Measurements from ENCODE around the gene SIDT1.

SIDT1 gene

DNA sequence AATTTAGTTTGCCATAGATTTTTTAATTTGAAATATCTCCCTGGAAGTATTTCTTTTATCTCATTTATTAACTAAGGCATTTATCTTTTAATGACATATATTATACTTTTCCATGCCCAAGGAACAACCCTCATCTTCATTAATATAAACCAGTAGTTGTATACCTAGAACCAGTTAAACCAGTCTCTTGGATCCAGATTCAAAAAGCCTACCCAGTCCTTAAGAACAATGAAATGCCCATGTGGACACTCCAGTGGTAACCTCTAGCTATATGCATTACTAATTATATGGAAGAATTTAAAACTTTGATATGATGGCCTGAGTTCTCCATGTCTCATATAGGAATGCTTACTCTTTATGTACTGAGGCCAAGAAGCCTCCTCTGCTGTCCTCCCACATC, 4.8 kb downstream of the SIDT1 start:
- peaks cover 0 to 4% (median 0%) of the 10 kb centered on the region in 5 donors for H3K9me3 ChIP-seq (ENCODE audit: control insufficient read depth in 5 of 5, low read length in 5 of 5)
- H3K27me3 ChIP-seq (ENCODE audit: control insufficient read depth in 5 of 5, insufficient read depth in 4 of 5, low read length in 5 of 5): peaks cover 9 to 28% (median 16%) of the 10 kb centered on the region in 5 donors
- H3K36me3 ChIP-seq (ENCODE audit: control insufficient read depth in 5 of 5, insufficient read depth in 5 of 5, low read length in 5 of 5): no peaks in the 10 kb centered on the region
- H3K27ac ChIP-seq (ENCODE audit: low read depth, low read length): no peak overlapping the region
- no peak overlapping the region for H3K9ac ChIP-seq (ENCODE audit: low read length in 5 of 5)
- no peak overlapping the region for H3K4me3 ChIP-seq (ENCODE audit: low read depth in 1 of 5, low read length in 5 of 5)
- H3K4me1 ChIP-seq (ENCODE audit: control insufficient read depth in 5 of 5, insufficient read depth in 5 of 5, low read length in 5 of 5): peaks cover 2 to 17% (median 16%) of the 10 kb centered on the region in 5 donors

DNA sequence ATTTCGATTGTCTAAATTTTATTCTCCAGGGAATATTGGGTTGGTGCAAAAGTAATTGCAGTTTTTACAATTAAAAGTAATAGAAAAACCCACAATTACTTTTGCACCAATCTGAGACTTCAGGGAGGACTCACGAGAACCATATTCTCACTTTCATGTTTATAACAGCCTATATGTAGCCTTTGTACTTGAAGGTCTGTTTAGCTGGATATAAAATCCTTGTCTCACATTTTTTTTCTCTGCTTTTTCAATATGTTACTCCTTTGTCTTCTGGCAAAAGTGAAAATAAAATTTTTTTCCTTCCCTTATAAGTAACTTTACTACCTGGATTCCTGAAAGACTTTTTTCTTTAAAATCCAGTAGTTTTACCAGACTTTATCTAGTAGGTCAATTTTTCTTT, 9.2 kb downstream of the SIDT1 start:
- H3K4me3 ChIP-seq (ENCODE audit: low read depth in 1 of 5, low read length in 5 of 5): no peak overlapping the region
- H3K4me1 ChIP-seq (ENCODE audit: control insufficient read depth in 5 of 5, insufficient read depth in 5 of 5, low read length in 5 of 5): no peaks in the 10 kb centered on the region
- H3K9me3 ChIP-seq (ENCODE audit: control insufficient read depth in 5 of 5, low read length in 5 of 5): peaks cover 0 to 4% (median 0%) of the 10 kb centered on the region in 5 donors

DNA sequence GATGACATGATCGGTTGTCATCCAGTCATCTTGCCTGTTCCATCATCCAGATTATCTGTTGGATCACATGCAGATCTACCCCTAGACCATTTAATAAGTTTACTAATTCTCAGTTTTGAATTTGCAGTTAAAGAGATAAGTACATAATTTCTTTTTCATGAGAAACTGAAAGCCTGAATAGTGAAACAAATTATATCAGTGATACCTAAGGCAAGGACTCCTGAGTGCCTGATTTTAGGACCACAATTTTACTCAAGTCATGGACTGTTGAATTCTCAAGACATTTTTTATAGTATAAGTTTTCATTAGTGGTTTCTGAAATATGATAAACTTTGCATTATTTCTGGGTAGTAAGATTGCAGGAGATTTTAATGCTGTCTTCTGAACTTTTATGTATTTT, 13.2 kb downstream of the SIDT1 start:
- Histone ChIP-seq H3K4me3 (ENCODE audit: low read depth in 1 of 5, low read length in 5 of 5) (no peak overlapping the region), H3K27ac (ENCODE audit: low read depth, low read length) (no peak overlapping the region), H3K9me3 (ENCODE audit: control insufficient read depth in 5 of 5, low read length in 5 of 5) (peaks cover 0 to 4% (median 0%) of the 10 kb centered on the region in 5 donors), H3K27me3 (ENCODE audit: control insufficient read depth in 5 of 5, insufficient read depth in 4 of 5, low read length in 5 of 5) (no peaks in the 10 kb centered on the region), H3K4me1 (ENCODE audit: control insufficient read depth in 5 of 5, insufficient read depth in 5 of 5, low read length in 5 of 5) (no peaks in the 10 kb centered on the region), H3K9ac (ENCODE audit: low read length in 5 of 5) (no peak overlapping the region), H3K36me3 (ENCODE audit: control insufficient read depth in 5 of 5, insufficient read depth in 5 of 5, low read length in 5 of 5) (no peaks in the 10 kb centered on the region)

More for the DNA sequence above, 9.2 kb downstream of the SIDT1 start:
- H3K36me3 ChIP-seq (ENCODE audit: control insufficient read depth in 5 of 5, insufficient read depth in 5 of 5, low read length in 5 of 5): no peaks in the 10 kb centered on the region
- no peak overlapping the region for H3K27ac ChIP-seq (ENCODE audit: low read depth, low read length)
- peaks cover 0 to 6% (median 0%) of the 10 kb centered on the region in 5 donors for H3K27me3 ChIP-seq (ENCODE audit: control insufficient read depth in 5 of 5, insufficient read depth in 4 of 5, low read length in 5 of 5)
- no peak overlapping the region for H3K9ac ChIP-seq (ENCODE audit: low read length in 5 of 5)

- Histone ChIP-seq H3K27ac (ENCODE audit: low read depth, low read length) (no peak overlapping the region), H3K9me3 (ENCODE audit: control insufficient read depth in 5 of 5, low read length in 5 of 5) (peaks cover 0 to 3% (median 0%) of the 10 kb centered on the region in 5 donors), H3K27me3 (ENCODE audit: control insufficient read depth in 5 of 5, insufficient read depth in 4 of 5, low read length in 5 of 5) (no peaks in the 10 kb centered on the region), H3K4me1 (ENCODE audit: control insufficient read depth in 5 of 5, insufficient read depth in 5 of 5, low read length in 5 of 5) (no peaks in the 10 kb centered on the region), H3K4me3 (ENCODE audit: low read depth in 1 of 5, low read length in 5 of 5) (no peak overlapping the region), H3K9ac (ENCODE audit: low read length in 5 of 5) (no peak overlapping the region), H3K36me3 (ENCODE audit: control insufficient read depth in 5 of 5, insufficient read depth in 5 of 5, low read length in 5 of 5) (no peaks in the 10 kb centered on the region)
These were observed 14.1 kb downstream of the SIDT1 start for GRCh38 chr3:113546414-113546893.

DNA sequence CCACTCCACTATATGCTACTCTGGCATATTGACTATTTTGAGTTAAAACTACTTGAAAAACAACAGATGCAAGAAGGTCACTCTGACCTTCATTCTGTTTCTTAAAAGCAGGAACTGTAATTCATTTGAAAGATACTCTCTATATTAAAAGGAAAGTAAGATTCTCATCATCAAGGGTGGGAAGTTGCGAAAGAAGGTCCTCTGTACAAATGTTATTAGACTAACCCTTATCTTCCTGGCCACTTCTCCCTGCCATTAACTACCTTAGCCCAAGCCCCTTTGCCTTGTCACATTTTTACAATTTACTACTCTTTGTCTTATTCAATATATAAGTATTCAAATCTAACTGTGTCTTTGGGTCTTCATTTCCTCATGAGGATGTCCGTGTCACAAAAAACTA, 16.1 kb downstream of the SIDT1 start:
- Histone ChIP-seq H3K4me3 (ENCODE audit: low read depth in 1 of 5, low read length in 5 of 5) (no peak overlapping the region), H3K9ac (ENCODE audit: low read length in 5 of 5) (no peak overlapping the region), H3K27me3 (ENCODE audit: control insufficient read depth in 5 of 5, insufficient read depth in 4 of 5, low read length in 5 of 5) (peaks cover 0 to 5% (median 0%) of the 10 kb centered on the region in 5 donors), H3K27ac (ENCODE audit: low read depth, low read length) (no peak overlapping the region), H3K4me1 (ENCODE audit: control insufficient read depth in 5 of 5, insufficient read depth in 5 of 5, low read length in 5 of 5) (no peaks in the 10 kb centered on the region), H3K9me3 (ENCODE audit: control insufficient read depth in 5 of 5, low read length in 5 of 5) (no peaks in the 10 kb centered on the region), H3K36me3 (ENCODE audit: control insufficient read depth in 5 of 5, insufficient read depth in 5 of 5, low read length in 5 of 5) (no peaks in the 10 kb centered on the region)

DNA sequence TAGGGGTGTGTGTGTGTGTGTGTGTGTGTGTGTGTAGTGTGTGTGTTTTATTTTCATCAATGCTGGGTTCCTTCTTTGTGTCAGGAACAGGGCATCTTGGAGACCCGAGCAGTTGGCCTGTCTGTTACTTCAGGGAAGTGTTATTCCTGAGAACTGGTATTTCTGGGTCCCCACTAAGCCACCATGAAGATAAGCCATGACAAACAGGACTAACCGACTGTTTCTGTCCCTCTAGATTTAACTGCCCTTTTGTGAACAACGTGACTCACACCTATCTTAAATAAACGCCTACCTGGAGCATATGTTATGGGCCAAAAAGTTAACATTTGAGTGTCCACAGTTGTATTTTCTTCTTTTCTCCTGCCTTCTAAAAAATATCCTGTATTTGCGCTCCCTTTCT, 19.5 kb downstream of the SIDT1 start:
- Histone ChIP-seq H3K36me3 (ENCODE audit: control insufficient read depth in 5 of 5, insufficient read depth in 5 of 5, low read length in 5 of 5) (no peaks in the 10 kb centered on the region), H3K27ac (ENCODE audit: low read depth, low read length) (no peak overlapping the region), H3K9me3 (ENCODE audit: control insufficient read depth in 5 of 5, low read length in 5 of 5) (no peaks in the 10 kb centered on the region), H3K4me3 (ENCODE audit: low read depth in 1 of 5, low read length in 5 of 5) (no peak overlapping the region), H3K4me1 (ENCODE audit: control insufficient read depth in 5 of 5, insufficient read depth in 5 of 5, low read length in 5 of 5) (no peaks in the 10 kb centered on the region), H3K9ac (ENCODE audit: low read length in 5 of 5) (no peak overlapping the region), H3K27me3 (ENCODE audit: control insufficient read depth in 5 of 5, insufficient read depth in 4 of 5, low read length in 5 of 5) (peaks cover 0 to 5% (median 0%) of the 10 kb centered on the region in 5 donors)

DNA sequence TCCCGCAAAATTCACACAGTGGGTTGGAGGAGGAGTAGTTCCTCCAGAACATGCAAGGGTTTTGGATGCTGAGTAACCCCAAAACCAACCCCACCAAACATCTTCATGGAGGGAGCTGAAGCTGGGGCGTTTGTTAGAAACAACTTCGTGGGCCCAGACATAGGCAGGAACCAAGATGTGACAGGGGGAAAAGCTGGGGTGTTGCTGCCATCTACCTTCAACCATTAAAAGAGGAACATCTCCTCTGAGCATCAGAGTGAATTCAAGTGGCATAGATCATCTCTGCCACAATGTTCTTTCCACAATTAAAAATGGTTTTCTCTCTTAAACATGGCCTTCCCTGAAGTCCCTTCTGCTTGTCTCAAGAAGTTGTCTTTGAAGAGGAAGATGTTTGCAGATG, 20.5 kb downstream of the SIDT1 start:
- Histone ChIP-seq H3K9ac (ENCODE audit: low read length in 5 of 5) (no peak overlapping the region), H3K27me3 (ENCODE audit: control insufficient read depth in 5 of 5, insufficient read depth in 4 of 5, low read length in 5 of 5) (peaks cover 0 to 5% (median 0%) of the 10 kb centered on the region in 5 donors), H3K4me1 (ENCODE audit: control insufficient read depth in 5 of 5, insufficient read depth in 5 of 5, low read length in 5 of 5) (no peaks in the 10 kb centered on the region), H3K4me3 (ENCODE audit: low read depth in 1 of 5, low read length in 5 of 5) (no peak overlapping the region), H3K27ac (ENCODE audit: low read depth, low read length) (no peak overlapping the region), H3K9me3 (ENCODE audit: control insufficient read depth in 5 of 5, low read length in 5 of 5) (no peaks in the 10 kb centered on the region), H3K36me3 (ENCODE audit: control insufficient read depth in 5 of 5, insufficient read depth in 5 of 5, low read length in 5 of 5) (no peaks in the 10 kb centered on the region)

DNA sequence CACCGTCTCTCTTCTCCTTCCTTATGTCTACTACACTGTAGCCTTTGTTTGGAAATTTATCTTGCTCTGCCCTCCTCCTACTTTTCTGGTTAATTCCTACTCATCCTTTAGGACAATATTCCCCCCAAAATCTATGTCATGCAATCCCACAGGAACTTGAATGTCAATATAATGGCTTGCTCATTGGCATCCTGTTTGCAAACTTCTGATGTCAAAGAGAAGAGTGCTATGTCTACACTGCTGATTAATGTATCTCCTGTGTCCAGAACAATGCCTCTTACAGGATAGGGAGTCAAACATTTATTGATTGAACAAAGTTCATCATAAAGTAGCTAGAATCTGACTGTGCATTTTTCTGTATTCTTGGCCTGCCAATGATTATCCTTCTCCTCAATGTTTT, 22.8 kb downstream of the SIDT1 start:
- Histone ChIP-seq H3K9ac (ENCODE audit: low read length in 5 of 5) (no peak overlapping the region), H3K27me3 (ENCODE audit: control insufficient read depth in 5 of 5, insufficient read depth in 4 of 5, low read length in 5 of 5) (peaks cover 0 to 5% (median 0%) of the 10 kb centered on the region in 5 donors), H3K4me3 (ENCODE audit: low read depth in 1 of 5, low read length in 5 of 5) (no peak overlapping the region), H3K36me3 (ENCODE audit: control insufficient read depth in 5 of 5, insufficient read depth in 5 of 5, low read length in 5 of 5) (no peaks in the 10 kb centered on the region), H3K4me1 (ENCODE audit: control insufficient read depth in 5 of 5, insufficient read depth in 5 of 5, low read length in 5 of 5) (no peaks in the 10 kb centered on the region), H3K9me3 (ENCODE audit: control insufficient read depth in 5 of 5, low read length in 5 of 5) (no peaks in the 10 kb centered on the region), H3K27ac (ENCODE audit: low read depth, low read length) (no peak overlapping the region)

DNA sequence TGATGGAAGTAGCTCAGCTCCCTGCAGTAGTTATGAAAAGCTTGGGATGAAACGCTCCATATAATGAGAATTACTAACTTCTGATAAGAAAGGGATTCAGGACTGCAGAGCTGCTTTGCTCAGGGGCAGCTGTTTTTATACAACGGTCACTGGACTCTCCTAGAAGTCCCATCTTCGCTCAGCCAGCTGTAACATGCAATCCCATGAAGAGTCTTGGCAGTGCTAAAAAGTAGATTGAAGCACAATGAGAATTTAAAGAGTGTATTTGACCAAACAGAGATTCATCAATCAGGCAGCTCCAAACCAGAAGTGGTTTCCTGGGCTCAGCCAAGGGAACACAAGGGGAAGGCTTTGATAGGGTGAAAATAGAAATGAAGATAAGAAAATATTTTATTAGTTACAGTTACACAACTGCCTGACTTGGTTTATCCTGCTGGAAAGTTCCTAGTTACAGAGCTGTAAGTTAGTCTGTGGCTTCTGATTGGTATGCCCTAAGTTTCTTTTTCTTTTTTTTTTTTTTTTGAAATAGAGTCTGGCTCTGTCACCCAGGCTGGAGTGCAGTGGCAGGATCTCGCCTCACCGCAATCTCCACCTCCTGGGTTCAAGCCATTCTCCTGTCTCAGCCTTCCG, 24.1 kb downstream of the SIDT1 start:
- Histone ChIP-seq H3K27me3 (ENCODE audit: control insufficient read depth in 5 of 5, insufficient read depth in 4 of 5, low read length in 5 of 5) (peaks cover 0 to 5% (median 0%) of the 10 kb centered on the region in 5 donors), H3K27ac (ENCODE audit: low read depth, low read length) (no peak overlapping the region), H3K4me1 (ENCODE audit: control insufficient read depth in 5 of 5, insufficient read depth in 5 of 5, low read length in 5 of 5) (peaks cover 0 to 10% (median 0%) of the 10 kb centered on the region in 5 donors), H3K36me3 (ENCODE audit: control insufficient read depth in 5 of 5, insufficient read depth in 5 of 5, low read length in 5 of 5) (no peaks in the 10 kb centered on the region), H3K4me3 (ENCODE audit: low read depth in 1 of 5, low read length in 5 of 5) (no peak overlapping the region), H3K9ac (ENCODE audit: low read length in 5 of 5) (no peak overlapping the region), H3K9me3 (ENCODE audit: control insufficient read depth in 5 of 5, low read length in 5 of 5) (no peaks in the 10 kb centered on the region)

DNA sequence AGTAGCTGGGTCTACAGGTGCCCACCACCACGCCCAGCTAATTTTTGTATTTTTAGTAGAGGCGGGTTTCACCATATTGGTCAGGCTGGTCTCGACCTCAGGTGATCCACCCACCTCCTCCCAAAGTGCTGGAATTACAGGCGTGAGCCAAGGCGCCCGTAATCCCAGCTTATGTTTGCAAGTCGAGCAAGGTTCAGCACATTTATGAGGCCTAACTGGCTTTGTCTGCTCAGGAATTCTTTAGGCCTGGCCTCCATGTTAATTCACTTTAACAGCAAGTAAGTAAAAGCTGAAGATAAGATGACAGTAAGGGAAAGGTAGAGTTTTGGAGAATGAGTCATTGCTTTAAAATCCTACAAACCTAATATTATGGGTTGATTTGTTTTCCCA, 24.6 kb downstream of the SIDT1 start:
- H3K4me3 ChIP-seq (ENCODE audit: low read depth in 1 of 5, low read length in 5 of 5): no peak overlapping the region
- no peaks in the 10 kb centered on the region for H3K9me3 ChIP-seq (ENCODE audit: control insufficient read depth in 5 of 5, low read length in 5 of 5)
- no peaks in the 10 kb centered on the region for H3K36me3 ChIP-seq (ENCODE audit: control insufficient read depth in 5 of 5, insufficient read depth in 5 of 5, low read length in 5 of 5)
- no peak overlapping the region for H3K9ac ChIP-seq (ENCODE audit: low read length in 5 of 5)
- H3K27ac ChIP-seq (ENCODE audit: low read depth, low read length): no peak overlapping the region
- peaks cover 0 to 10% (median 0%) of the 10 kb centered on the region in 5 donors for H3K4me1 ChIP-seq (ENCODE audit: control insufficient read depth in 5 of 5, insufficient read depth in 5 of 5, low read length in 5 of 5)
- H3K27me3 ChIP-seq (ENCODE audit: control insufficient read depth in 5 of 5, insufficient read depth in 4 of 5, low read length in 5 of 5): peaks cover 0 to 5% (median 0%) of the 10 kb centered on the region in 5 donors
